GM19397 (cell line): ENCODE measurements around the gene QKI.
"Not testable (repeated sequence)": the region's sequence is repeated elsewhere in the genome, so short reads cannot be mapped to it uniquely, and the experiment has no call there.

Source experiments
- ATAC-seq: cut with Tn5 transposase; IDR thresholded peaks from one replicate; pipeline ENCODE4 v1.9.1; 2021; ENCODE audit warnings: mild to moderate bottlenecking, moderate library complexity; ENCODE audit not compliant: unreplicated experiment

Gene QKI

DNA sequence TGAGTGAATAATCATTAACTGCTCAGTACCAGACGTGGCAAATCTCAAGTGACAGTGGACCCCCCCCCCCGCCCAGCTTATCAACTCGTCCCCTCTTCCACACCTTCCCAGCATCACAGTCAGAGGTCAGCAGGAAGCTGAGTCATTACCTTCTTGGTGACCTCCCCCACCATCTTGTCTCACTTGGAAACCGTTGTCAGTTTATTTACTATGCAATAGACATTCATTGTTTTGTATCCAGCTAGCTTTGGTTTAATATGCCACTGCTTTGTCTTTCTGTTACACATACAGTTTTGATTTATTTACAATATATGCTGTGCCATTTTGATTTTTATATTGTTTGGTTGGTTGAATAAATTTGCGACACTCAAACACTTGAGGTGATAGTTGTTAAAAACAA lies 158.1 kb downstream of the QKI start:
- no peak for ATAC-seq

DNA sequence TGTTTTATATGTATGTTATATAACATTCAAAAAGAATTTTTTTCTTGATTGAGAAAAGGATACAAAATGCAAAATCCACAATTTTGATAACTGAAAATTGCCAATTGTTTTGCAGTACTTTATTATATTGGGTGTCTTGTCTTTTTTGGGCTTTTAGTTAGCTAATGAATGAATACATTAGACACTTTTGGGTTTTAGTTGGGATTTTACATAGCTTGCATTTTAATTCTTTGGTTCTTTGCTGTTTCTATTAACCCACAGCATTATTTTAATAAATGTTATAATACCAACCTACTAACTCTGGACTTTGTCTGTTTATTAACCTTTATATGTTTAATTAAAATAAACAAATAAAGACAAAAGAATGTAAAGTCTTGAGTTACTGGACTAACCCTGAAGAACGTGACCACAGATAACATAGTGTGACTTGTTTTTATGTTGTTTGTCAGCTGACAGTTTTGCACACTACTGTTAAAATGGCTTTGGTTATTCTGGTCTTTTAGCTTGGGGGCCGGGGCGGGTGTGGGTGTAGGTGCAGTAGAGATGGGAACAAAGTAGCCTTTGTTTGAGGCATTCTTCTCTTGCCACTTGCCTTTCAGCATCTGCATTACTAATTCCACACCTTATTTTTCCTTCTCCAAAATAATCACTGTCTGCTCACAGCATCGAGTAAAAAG lies 159.1 kb downstream of the QKI start:
- no peak for ATAC-seq

DNA sequence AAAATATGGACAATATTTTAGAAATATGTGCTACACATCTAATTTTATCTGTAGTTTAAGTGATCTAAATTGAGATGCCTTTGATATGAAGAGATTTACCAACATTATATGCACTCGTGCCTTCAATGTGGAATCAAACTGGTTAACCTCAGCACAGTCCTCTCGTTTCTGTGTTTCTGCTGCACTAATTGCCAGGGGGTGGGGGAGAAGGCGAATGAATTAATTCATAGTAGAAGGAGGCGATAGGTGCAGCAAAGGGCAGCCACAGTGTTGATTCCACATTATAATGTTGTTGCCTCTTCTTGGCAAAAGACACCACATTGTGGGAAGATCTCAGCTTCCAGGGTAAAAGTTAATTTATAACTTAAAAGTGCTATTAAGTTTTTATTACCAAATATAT lies 161.6 kb downstream of the QKI start:
- no peak for ATAC-seq

DNA sequence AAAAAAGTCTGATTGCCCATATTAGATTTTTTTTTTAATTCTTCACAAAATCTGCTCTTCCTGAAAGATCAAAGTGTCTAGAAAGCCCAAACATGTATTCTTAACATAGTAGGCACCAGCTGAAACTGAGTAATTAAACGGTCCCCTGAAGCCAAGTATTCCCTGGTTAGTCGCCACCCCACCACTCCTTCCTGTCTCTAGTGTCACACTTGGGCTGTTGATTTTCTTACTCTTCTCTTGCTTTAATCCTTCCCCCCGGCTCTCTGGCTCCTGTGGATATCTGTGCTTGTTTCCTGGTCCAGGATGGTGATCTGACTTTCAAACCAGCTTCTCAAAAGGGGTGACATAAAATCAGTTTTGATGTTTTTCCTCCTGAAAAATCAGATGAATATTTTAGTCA lies 162.9 kb downstream of the QKI start:
- ATAC-seq: no peak

DNA sequence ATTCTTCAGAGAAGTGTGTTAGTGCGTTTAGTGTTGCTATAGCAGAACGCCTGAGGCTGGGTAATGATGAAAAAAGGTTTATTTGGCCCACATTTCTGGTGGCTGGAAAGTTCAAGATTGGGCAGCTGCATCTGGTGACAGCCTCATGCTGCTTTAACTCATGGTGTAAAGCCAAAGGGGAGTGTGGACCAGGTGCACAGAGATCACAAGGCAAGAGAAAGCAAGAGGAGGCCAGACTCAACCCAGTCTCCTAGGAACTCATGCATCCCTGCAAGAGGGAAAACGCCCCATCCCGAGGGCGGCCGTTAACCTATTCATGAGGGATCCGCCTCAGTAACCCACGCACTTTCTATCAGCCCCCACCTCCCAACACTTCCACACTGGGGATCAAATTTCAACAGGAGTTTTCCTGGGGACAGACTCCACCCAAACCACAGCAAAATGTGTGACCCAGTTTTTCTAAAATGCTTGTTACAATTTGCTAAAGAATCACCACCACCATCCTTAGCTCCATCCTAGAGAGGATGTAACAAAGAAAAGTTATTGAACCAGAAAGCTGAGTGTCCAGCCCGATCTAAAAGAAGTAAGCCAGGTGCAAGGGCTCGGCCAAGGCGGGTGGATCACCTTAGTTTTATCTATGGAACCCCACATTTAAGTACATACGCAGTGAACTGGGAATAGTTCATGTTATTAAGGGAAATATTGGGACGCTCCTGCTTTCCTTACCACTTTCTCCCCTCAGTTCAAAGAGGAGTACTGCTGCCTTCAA lies 164.8 kb downstream of the QKI start:
- no peak for ATAC-seq

DNA sequence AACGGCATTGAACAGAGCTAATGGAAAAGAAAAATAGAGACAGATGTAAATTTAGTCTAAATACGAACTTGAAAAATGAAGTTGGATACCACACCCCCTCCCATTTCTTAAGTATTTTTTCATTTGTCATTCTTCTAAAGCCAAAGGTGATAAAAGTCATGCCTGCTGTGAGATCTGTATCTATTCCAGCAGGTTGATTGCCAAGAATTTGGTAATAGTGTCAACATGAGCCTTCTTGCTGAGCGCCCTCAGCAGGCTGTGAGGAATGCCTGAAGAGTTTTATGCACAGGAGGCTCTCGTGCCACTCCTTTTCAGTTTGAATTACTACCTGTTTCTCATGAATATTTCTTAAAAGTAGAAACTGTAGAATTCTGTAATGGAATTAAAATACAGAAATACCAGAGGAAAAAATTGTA lies 165.4 kb downstream of the QKI start:
- ATAC-seq: no peak

DNA sequence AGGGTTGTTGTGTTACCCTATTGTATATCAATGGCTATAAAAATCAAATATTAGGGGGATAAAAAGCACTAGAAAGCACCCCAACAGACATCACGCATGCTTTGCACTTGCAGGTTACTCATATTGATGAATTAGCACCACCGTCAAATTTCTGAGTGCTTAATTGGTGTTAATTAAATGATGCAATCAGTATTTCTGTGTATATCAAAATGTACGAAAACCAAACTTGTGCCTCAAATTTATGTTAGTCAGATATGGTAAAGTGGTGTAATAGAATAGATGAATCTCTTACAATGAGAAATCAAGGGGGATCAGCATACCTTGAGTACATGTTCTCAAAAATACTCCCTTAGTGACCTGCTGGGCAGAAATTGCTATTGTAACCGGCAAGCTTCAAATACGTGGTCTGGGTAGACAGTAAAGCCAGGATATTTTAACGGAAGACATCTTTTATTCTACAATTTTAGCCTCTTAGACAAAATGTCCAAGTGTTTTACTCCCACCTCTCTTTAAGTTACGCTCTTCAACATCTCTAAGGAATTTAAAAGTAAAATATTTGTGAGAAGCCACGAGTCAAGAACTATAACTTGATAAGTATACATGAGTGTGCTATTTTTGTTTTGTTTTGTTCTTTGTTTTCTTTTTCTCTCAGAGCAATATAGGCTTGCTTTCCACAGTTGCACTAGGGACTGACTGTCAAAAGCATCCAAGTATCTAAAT lies 166.0 kb downstream of the QKI start:
- no peak for ATAC-seq

DNA sequence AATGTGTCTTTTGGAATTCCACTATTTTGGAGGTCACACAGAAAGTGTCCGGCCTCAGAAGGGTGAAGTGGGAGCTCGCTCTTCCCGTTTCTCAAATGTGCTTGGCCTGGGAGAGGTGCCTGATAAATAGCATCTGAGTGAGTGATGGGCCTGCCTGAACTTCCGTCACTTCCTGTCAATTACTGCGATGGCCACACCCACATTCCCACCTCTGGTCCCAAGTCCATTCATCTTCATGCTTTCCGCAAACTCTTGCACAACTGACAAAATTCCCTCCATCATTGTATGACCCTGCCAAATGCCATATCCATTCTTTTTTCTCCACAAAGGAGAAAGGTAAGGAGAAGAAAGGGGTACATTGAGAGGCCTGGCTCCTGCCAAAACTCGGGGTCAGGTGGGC lies 169.0 kb downstream of the QKI start:
- no peak for ATAC-seq

DNA sequence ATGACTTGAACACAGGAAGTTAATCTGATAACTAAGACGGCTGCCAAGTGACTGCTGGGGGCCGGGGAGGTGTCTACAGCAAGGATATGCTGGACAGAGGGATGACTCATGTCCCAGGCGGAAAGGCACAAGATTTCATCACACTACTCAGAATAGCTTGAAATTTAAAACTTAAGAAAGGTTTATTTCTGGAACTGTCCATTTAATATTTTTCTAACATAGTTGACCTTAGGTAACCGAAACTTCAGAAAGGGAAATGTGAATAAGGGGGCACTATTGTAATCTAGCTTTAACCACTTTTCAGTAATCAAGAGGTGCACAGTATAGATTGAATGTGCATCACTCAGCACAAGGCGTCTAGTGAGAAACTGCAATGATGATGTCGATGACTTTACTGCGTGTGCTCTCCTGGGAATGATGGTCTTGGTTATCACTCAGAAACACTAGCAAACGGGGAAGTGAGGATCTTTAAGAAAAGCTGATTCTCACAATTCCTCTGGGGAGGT lies 171.5 kb downstream of the QKI start:
- ATAC-seq: no peak

DNA sequence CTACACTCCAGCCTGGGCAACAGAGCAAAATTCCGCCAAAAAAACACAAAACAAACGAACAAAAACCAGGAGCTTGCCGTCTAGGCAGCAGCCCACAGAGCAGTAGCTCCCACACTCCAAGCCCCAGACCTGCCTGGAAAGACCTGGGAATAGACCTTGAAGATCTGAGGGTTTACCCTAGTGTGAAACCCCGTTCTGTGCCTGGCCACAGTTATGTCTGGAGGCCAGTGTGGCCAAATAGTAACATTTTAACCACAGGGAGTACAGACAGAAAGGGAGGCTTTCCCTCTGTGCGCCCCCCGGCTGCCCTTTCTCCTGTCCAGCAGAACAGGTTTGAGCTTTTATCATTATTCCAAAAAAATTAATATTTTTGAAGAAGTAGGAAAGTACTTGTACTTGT lies 172.4 kb downstream of the QKI start:
- no peak for ATAC-seq

DNA sequence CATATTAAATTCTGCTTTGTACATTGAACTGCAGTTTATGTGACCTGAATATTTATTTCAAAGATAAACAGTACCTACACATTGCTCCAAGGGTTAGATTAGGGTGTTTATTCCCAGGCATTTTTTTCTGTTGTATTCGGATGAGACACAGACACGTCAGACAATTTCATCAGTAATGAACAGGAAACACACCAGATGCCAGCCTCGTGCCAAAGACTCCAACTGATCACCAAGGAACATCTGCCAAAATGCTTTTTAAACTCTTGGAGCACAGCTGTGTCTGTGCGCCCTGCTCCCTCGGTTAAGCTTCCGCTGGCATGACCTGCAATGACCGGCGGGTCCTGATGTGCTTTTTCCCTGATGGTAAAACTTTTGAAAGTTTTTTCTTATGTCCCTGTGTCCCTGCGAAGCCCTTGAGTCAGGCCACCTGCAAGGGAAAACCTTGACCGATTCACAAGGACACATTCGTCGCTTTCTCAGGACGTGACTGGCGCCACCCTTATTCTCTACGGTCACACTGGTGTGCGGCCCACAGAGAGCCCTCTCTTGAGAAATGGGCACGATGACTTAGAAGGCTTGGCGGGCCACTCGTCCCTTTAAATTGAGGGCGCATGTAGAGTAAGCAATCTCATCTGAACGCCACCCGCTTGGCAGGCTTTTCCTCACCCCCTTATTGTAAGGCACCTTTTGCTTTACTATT lies 173.9 kb downstream of the QKI start:
- ATAC-seq: no peak

DNA sequence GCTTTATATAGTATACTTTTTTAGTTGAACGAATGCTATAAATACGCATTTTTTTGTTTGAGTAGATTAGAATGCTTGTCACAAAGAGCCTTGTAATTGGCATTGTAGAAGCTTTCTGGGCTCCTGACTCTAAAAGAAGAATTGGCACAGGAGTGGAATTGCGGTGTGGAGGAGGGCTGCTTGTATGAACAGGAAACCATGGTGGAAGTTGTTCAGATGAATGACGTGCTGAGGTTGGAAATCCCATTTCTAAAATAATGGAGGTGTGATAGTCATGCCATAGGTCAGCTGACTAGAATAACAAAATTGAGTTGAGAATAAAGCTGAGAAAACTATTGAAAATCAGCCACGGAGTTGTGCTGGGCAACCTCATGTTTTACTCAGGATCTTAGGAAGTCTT lies 174.9 kb downstream of the QKI start:
- ATAC-seq: no peak

DNA sequence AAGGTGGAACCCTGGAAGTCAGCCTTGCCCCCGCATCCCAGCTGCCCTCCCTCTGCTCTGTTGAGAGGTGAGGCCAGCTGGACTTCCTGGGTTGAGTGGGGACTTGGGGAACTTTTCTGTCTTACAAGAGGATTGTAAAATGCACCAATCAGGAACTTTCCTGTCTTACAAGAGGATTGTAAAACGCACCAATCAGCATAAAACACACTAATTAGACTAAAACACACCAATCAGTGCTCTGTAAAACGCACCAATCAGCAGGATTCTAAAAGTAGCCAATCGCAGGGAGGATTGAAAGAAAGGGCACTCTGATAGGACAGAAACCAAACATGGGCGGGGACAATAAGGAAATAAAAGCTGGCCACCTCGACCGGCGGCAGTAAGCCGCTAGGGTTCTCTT lies 175.6 kb downstream of the QKI start:
- ATAC-seq: not testable (repeated sequence)

DNA sequence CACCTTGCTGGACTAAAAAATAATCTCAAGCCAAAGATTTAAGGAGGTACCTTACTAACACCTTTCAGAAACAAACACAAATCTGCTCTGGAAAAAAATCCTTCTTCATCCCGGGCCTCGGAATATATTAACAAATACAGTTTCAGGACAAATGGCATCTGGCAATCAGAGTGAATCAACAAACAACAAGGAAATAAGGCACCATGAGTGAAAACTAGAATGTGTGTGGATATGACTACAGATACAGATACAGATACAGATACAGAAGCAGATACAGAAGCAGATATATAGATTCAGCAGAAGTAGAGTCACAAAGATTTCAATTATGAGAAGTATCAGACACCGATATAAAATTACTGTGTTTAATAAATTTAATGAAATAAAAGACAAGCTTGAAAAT lies 178.4 kb downstream of the QKI start:
- ATAC-seq: no peak

DNA sequence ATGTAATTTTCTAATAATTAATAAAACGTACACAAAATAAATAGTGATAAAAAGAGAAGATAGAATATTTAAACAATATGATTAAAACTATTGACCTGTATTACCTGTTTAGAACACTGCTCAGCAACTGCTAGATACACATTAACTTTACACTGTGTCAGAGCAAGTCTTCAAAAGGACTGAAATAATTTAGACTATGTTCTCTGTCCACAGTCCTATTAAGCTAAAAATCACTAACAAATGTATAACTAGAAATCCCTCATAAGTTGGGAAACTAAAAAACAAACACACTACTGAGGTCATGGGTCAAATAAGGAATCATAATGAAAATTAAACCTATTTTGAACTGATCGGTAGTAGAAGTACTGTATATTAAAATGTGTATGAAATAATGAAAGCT lies 181.7 kb downstream of the QKI start:
- ATAC-seq: no peak

DNA sequence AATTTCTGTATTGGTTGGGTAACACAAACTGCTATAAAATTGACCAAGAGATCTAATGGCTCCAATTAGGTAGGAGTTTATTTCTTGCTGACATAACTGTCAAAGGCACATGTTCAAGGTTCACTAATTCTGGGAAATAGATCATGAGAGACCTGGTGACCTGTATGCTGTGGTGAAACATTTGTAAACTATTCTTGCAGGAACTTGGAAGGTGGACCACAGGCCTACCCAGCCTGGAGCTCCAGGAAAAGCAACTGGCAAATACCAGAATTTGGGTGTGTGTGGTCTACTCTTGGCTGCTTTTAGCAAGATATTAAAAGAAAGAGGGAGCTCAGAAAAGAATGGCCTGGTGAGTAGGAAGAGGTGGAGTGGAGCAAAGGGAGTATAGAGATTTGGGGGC lies 184.6 kb downstream of the QKI start:
- ATAC-seq: no peak

DNA sequence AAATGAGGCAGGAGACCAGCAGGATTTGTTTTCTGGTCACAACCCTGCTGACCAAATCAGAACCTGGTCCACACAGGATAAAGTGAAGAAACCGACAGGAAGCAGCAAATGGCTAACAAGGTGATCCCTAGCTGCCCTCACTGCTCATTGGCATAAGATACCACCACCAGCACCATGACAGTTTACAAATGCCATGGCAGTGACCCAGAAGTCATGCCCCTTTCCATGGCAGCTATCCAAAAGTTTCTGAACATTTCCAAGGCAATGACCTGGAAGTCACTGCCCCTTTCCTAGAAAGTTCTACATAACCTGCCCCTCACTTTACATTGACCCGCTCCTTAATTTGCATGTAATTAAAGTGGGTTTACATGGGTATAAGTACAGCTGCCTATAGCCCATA lies 185.2 kb downstream of the QKI start:
- ATAC-seq: no peak

DNA sequence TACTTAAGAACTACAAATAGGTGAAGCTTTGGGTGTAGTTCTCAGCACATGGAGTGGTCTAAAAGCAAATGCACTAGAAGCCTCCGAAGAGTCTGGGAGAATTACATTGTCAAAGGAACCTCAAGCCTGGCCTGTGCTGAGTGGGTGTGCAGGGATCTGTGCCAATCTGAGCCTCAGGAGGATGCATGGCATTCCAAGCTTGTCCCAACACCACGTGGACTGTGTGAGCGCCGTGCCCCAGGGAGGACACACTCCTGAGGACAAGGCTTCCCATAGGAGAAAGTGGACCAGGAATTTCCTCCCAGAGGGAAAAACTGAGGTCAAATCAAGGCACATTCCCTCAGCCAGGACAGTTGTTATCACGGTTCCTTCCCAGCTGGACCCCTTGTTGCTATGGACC lies 185.8 kb downstream of the QKI start:
- ATAC-seq: no peak

DNA sequence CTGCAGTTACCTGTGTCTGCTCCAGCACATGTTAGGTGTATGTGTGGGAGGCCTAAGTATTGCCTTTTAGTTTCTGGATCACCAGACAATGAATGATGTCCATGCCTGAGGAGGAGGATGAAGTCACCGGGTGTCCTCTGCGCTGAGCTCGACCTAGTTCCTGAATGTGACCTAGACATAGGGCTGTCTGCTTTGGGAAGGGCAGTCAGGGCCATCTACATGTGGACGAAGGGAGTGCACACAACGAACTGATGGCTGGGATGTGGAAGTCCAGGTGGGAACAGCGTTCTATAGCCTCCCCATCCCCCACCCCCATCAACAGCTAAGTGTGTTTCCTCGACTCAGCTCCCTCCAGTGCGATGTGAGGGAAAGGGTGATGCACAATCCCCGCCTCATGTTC lies 186.3 kb downstream of the QKI start:
- no peak for ATAC-seq

DNA sequence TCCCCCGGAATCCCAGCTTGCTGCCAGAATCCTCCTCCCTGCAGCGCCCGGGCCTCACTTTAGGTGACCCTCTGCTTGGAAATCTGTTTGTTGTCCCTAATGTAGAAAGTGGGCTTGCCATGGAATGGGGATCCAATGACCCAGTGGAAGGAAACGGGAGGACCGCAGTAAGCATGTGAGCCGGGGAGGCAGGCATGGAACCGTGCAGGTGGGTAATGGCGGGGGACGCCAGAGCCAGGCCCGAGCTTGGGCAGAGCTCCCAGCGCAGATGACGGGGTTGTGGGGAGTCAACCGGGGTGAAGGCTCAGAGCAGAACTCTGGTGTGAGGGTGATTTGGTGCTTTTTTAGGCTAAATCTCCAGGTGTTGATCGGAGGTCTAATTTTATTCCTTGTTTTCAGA lies 188.3 kb downstream of the QKI start:
- ATAC-seq: no peak

DNA sequence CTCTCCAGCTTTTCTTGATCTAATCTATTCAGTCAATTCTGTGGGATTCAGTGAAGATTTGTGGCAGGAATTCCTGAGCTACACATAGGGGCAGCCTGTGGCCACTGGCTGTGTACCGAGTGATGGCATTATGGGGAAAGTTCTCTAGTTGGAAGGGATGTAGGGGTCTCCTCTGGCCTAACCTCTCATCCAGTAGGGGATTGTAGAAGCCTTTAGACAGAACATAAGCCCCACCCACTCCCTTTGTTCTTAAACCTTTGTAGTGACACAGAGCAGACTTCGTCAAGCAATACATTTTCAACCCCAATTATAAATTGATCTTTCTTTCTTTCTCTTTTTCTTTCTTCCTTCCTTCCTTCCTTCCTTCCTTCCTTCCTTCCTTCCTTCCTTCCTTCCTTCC lies 188.9 kb downstream of the QKI start:
- ATAC-seq: no peak
